Progenitor cell of endocrine pancreas (in vitro differentiated cells): Measurements from ENCODE around the gene SNX30. TPM values are rescaled to one million over a fixed set of nuclear protein-coding genes. Genes with fewer than 3 reads are reported as not detected.

Experiments used
- DNase-seq: peaks from one replicate; pipeline ENCODE4 v3.0.0; 2021; ENCODE audit warnings: low spot score; ENCODE audit not compliant: unreplicated experiment
- H3K27ac Mint-ChIP-seq: 2 replicates; pipeline ENCODE4 v1.8.0; 2021; ENCODE audit warnings: mild to moderate bottlenecking, moderate library complexity, mixed read lengths
- H3K27me3 Mint-ChIP-seq: 2 replicates; pipeline ENCODE4 v1.8.0; 2021; ENCODE audit warnings: mixed read lengths
- H3K36me3 Mint-ChIP-seq: 2 replicates; pipeline ENCODE4 v1.8.0; 2022; ENCODE audit warnings: mixed read lengths; ENCODE audit not compliant: insufficient read depth
- H3K4me1 Mint-ChIP-seq: 2 replicates; pipeline ENCODE4 v1.8.0; 2021; ENCODE audit warnings: low read depth, mixed read lengths
- H3K4me3 Mint-ChIP-seq: 2 replicates; pipeline ENCODE4 v1.8.0; 2021; ENCODE audit warnings: low read depth, mild to moderate bottlenecking, moderate library complexity, mixed read lengths
- H3K9me3 Mint-ChIP-seq: 2 replicates; pipeline ENCODE4 v1.8.0; 2021; ENCODE audit warnings: low read depth, mixed read lengths
- CTCF ChIP-seq: fragments of 200-600 bp; sonication (generic); IDR thresholded peaks from one replicate; pipeline ENCODE4 v1.5.0; 2021; ENCODE audit warnings: antibody characterized with exemption, mild to moderate bottlenecking; ENCODE audit not compliant: unreplicated experiment
- total RNA-seq: library from RNA; stranded (reverse); gene quantifications from 2 replicates; pipeline ENCODE4 v1.2.1, GENCODE V29; 2021

The SNX30 gene
- total RNA-seq, 1 donor from 2014 or later = 13.4 TPM

- peak; percentile 98 for TF ChIP-seq CTCF
- DNase-seq = peak; percentile 70
- H3K36me3 Mint-ChIP-seq = peaks cover 8% of the 10 kb centered on the region
- H3K4me1 Mint-ChIP-seq = peaks cover 14% of the 10 kb centered on the region
- no peak overlapping the region for H3K4me3 Mint-ChIP-seq
- no peak overlapping the region for H3K27ac Mint-ChIP-seq
- H3K9me3 Mint-ChIP-seq = no peaks in the 10 kb centered on the region
- H3K27me3 Mint-ChIP-seq = no peaks in the 10 kb centered on the region
These were observed 94.4 kb downstream of the SNX30 start for GRCh38 chr9:112844771-112845542.

GRCh38 chr9:112846528-112847488 lies 96.2 kb downstream of the SNX30 start:
- DNase-seq = no peak
- no peak overlapping the region for H3K4me3 Mint-ChIP-seq
- no peaks in the 10 kb centered on the region for H3K27me3 Mint-ChIP-seq
- peaks cover 5% of the 10 kb centered on the region for H3K4me1 Mint-ChIP-seq
- no peak for TF ChIP-seq CTCF
- no peaks in the 10 kb centered on the region for H3K9me3 Mint-ChIP-seq
- H3K36me3 Mint-ChIP-seq = peaks cover 8% of the 10 kb centered on the region
- H3K27ac Mint-ChIP-seq = no peak overlapping the region

- no peak overlapping the region for H3K4me3 Mint-ChIP-seq
- H3K27me3 Mint-ChIP-seq = no peaks in the 10 kb centered on the region
- TF ChIP-seq CTCF = no peak
- H3K9me3 Mint-ChIP-seq = no peaks in the 10 kb centered on the region
- no peaks in the 10 kb centered on the region for H3K4me1 Mint-ChIP-seq
- no peak for DNase-seq
- no peak overlapping the region for H3K27ac Mint-ChIP-seq
- H3K36me3 Mint-ChIP-seq = peaks cover 8% of the 10 kb centered on the region
These were observed 98.0 kb downstream of the SNX30 start for GRCh38 chr9:112848316-112849151.

- no peaks in the 10 kb centered on the region for H3K9me3 Mint-ChIP-seq
- no peaks in the 10 kb centered on the region for H3K4me1 Mint-ChIP-seq
- H3K27ac Mint-ChIP-seq = no peak overlapping the region
- H3K4me3 Mint-ChIP-seq = no peak overlapping the region
- no peaks in the 10 kb centered on the region for H3K27me3 Mint-ChIP-seq
- TF ChIP-seq CTCF = no peak
- DNase-seq = no peak
- peaks cover 9% of the 10 kb centered on the region for H3K36me3 Mint-ChIP-seq
These were observed 98.9 kb downstream of the SNX30 start for GRCh38 chr9:112849363-112849922.
